Limb (tissue), 2 donors: ENCODE data around the gene TTLL12.
"Not testable (repeated sequence)": the region's sequence is repeated elsewhere in the genome, so short reads cannot be mapped to it uniquely, and the experiment has no call there.

ENCODE experiments used
- DNase-seq, 2 donors: peaks; one replicate each; pipeline ENCODE4 v3.0.0-alpha.2; 2016; ENCODE audit errors: extremely low spot score in 2 of 2

Gene TTLL12

GRCh38 chr22:43154887-43155536 is 31.9 kb downstream of the TTLL12 start:
- no peak for DNase-seq

DNA sequence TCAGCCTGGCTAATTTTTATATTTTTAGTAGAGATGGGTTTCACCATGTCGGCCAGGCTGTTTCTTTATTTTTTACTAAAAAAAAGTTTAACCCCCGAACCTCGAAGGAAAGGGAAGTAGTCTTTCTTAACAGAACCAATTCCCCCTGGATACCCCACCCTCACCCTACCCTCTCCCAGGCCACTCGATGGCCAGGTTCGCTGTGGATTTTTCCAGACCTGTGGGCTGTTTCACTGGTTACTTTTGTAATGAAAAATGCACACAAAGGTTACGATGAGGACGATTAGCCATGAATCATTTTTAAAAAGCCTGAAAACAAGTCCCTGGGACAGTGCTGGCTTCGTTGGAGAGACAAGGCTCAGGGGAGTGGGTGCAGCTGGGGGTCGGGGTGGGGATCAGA is 33.0 kb downstream of the TTLL12 start:
- DNase-seq = no peak

DNA sequence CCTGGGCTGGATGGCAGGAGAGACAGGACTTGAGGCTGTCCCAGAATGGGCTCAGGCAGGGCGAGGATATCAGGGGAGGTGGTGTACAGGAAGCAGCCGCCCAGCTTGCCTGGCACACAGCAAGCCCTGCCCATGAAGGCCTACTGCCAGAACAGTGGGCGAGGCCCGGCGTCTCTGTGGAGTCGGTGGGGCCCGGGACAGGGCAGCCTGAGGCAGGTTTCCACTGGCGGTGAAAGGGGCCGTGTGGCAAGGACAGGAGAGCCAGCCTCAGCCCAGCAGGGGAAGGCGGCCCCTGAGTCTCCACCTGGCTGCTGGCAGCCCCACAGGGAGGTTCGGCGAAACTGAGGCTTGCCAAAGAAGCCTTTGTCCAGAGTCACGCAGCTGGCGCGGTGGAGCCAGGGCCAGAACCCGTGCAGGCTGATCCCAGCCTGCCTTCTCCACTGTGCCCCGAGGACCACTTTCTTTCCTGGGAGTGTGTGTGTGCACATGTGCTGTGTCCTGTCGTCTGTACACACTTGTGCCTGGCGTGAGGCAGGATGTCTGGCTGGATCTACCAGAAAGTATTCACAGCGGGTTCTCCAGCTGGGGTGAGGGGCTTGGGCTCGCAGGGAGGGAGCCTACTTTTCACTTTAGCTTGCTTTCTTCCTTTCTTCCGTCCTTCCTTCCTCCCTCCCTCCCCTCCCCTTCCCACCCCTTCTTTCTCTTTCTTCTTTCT is 34.4 kb downstream of the TTLL12 start:
- DNase-seq = peak; percentile 24 to 75

DNA sequence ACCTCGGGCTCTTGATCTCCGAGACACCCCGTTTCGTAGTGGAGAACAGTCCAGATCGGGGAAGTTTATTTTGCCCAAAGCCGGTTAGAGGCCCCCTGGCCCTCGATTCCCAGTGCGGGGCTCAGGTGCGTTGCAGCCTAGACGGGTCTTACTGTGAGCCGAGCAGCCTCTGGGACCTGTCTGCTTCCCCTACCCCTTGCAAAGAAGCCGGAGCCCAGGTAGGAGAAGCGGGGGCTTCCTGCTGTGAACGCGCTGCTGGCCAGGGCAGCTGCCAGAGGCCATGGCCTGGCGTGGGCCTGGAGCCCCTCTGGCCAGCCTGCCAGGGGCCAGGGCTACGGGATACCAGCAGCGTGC is 35.0 kb downstream of the TTLL12 start:
- DNase-seq = no peak

- DNase-seq = peak; percentile 27 to 84
These were observed 35.5 kb downstream of the TTLL12 start, which contains the start of gene TSPO for GRCh38 chr22:43151251-43152002. TSPO (plus strand) TSS chr22:43151559; CDS start chr22:43159239, 7,680 bp downstream.

DNA sequence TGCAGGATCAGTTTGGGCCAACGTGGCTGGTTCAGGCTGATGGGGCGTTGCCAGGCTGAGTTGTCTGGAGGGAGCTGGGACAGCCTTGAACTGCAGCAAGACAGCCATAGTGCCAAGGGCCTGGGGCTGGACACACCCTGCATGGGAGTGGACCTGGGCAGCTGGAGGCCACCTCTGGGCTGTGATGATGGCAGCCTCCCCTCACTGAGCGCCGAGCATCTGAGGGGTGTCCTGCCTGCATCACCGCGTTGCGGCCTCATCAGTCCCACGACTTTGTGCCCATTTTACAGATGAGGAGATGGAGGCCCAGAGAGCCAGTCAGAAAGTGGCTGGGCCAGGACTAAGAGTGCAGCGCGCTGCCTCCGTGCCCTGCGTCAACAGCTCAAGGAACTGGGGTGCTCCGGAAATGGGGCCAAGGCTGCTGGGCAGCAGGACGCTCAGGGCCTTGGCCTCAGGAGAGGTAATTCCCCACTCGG is 36.2 kb downstream of the TTLL12 start:
- no peak for DNase-seq

- DNase-seq = no peak
These were observed 38.4 kb downstream of the TTLL12 start for GRCh38 chr22:43148581-43148980.

DNA sequence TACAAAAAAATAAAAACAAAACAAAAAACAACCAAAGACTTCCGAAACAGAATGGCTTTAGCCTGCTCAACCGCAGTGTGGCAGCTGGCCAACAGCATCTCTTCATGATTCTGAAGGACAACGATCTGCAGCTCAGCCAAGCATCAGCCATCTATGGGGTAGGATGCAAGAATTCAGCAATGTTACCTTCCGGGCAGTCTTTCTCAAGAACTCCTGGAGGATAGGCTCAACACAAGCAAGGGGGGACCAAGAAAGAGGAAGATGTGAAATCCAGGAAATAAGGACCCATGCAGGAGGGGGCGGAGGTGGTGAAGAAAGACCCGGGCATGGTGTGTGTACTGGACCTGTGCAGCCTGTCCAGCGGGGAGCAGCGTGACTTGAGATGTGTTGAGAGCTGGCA is 39.1 kb downstream of the TTLL12 start:
- no peak for DNase-seq

GRCh38 chr22:43146332-43146731 is 40.6 kb downstream of the TTLL12 start:
- not testable (repeated sequence) for DNase-seq

DNA sequence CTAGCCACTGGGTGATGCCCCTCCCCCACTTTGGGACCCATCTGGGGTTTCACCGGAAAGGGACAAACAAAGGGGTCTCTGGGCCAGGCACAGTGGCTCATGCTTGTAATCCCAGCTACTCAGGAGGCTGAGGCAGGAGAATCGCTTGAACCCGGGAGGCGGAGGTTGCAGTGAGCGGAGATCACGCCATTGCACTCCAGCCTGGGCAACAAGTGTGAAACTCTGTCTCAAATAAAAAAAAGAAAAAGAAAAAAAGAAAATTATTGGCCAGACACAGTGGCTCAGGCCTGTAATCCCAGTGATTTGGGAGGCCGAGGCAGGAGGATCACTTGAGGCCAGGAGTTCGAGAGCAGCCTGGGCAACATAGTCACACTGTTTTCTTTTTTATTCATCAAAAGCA is 41.6 kb downstream of the TTLL12 start:
- DNase-seq = not testable (repeated sequence)

- DNase-seq = no peak
These were observed 42.0 kb downstream of the TTLL12 start for GRCh38 chr22:43144949-43145348.

DNA sequence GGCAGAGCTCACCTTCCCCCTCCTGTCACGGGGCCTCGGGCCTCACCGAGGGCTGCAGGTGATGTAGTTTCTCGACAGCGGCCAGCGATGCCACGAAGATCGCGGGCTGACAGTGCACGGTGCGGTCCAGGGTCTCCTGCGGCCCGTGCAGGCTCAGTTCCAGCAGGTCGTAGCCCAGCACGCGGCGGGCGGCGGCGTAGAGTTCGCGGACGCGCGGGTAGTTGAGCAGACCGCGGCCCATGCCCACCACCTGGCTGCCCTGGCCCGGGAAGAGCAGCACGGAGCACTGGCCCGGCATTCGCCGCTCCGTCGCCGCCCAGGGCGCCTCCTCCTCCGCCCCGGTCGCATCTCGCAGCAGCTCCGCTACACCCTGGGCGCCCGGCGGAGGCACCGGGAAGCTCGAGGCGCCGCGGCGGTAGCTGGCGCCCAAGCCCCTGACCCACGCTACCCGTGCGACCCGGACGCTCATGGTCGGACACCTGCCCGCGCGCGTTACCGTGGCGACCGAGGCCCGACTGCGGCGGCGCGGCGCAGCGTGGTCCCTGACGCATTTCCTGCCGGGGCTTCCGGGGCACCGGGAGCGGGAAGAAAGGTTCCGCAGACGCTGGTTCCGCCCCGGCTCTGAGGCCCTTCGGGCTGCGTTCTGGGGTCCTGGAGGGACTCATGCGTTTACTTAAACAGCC is 43.9 kb downstream of the TTLL12 start, which contains the start of gene MCAT:
Gene MCAT (minus strand): TSS at position 519 of the 683 bp plus-strand sequence. CDS start 50 bp downstream, at position 469.
- peak; percentile 75 to 91 for DNase-seq

DNA sequence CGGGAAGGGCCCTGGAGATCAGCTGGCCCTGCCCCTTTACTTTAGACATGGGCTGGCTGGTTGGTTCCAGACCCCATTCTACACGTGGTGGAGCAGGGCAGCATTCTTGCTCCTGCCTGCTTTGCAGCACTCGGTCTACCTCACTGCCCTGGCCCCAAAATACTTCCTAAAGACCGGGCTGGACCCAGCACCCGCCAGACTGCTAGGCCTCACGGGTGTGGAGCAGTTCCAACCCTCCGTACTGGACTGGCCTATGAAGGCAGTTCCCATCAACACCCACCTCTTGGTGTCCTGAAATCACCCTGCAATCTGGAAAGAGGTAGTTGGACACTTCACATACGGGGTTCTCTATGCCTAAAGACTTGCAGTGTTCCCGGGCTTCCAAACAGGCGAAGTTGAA is 50.1 kb downstream of the TTLL12 start:
- DNase-seq = no peak

DNA sequence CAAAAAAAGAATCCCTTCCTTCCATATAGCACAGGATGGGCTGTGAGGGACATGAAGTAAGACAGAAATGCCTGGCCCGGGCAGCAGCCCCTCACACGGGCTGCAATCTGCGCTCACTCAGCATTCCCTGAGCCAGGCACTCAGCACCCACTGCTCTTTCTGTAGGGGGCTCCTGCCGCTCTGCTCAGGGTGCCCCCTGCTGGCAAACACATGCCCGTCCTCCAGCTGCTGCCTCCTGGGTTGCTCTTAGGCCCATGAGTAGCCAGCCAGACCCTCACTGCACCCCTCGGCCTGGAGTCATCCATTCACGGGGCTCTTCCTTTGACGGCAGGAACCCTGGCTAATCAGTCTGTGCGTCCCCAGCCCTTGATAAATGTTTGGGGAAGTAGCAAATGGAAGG is 50.7 kb downstream of the TTLL12 start:
- no peak for DNase-seq

DNA sequence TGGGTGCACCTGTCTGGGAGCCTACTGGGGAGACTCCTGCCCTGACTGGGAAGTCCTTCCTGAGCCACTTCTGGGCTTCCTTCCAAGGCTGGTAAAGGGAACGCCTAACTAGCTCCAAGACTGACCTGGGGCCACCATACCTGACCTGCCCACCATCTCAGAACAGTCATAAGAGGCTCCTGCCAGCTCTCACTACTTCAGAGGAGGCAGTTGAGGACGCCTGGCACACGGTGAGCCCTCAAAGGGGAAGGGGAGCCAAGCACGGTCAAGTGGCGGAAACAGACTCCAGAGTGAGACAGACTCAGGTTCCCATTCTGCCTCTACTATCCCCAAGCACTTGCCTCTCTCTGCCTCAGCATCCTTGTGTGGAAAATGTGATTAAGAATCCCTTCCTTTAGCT is 51.4 kb downstream of the TTLL12 start:
- DNase-seq = no peak

- DNase-seq = no peak
These were observed 52.4 kb downstream of the TTLL12 start for GRCh38 chr22:43134553-43134952.

DNA sequence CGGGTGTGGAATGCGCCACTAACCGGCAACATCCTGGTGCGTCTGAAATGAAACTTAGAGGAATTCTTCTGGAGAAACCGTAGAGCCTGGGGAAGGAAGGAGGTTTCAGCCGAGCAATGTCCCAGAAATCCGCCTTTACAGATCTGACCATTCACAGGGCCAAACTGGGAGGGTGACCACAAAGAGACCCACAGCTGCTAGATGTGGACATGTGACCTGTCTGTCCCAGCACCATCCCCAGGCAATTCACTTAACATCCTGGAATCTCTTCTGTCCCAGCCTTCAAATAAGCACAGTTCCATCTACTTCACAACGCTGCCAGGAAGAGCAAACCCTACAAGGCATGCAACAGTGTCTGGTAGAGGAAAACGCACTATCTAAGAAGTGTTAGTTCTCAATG is 53.5 kb downstream of the TTLL12 start:
- DNase-seq = no peak

DNA sequence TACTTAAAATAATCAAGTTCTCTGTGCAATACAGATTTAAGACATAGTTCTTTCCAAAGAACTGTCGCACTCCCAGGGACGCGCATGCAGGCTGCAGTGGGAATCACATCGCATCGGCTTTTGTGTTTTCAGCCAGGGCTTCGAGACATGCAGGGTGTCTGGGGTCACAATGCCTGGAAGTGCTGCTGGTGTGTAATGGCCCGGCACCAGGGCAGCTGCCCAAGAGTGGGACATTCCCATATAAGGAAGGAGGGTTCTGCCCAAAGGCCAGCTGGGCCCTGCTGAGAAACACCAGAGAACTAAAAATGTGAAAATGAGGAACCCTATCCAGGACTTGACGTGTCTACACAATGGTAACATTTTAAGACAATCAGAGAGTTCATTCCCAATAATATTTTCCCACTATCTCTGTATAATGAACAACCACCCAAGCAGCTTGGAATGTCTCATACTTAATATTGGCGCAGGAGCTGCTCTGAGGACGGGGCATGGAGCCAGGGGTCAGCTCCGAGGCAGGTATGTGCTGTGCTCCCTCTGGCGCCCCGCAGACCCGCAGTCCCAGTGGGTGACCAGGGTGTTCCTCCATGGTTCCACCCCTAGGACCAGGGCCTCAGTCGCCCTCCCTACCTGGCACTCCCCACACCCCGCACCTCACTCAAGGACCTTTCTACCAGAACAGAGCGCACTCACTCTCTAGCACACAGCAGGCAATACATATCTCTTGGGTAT is 55.0 kb downstream of the TTLL12 start:
- no peak for DNase-seq

DNA sequence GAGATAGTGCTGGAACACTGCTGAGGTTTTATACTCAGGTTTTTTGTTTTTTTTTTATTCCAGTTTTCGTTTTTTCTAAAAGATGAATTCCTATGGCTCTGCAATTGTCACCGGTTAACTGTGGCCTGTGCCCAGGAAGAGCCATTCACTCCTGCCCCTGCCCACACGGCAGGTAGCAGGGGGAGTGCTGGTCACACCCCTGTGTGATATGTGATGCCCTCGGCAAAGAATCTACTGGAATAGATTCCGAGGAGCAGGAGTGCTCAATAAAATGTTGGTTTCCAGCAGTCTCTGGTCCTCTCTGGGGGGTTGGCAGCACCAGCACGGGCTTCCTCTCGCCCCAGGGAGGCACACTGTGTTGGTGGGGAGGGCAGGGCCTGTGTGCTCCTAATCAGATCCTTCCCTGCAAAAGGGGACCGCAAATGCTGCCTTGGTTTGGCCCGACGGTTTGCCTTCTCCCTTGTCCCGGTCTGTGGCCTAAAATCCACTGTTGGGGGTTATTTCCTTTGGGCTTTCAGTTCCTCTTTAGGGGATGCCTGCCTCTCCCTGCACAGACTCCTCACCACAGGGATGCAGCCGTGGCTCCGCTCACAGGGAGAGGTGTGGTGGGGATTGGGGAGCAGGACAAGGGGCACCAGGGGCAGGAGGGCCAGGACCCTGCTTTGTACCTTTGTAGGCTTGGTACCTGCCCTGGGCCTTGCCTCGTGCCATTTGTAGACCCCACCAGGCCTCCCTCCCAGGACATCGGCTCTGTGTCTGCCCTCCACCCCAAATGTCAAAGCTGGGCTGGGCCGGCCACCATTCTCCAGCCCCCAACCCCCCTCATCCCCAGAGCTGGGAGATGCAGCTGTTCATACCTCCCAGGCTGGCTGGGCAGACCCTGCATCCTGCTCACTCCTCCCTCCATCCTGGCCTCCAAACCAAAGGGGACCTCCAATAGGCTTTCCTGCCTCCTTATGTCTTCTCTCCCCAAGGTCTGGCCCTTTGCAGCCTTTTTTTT is 57.2 kb downstream of the TTLL12 start:
- DNase-seq = no peak
